GM10847 (cell line): ENCODE data around the gene SLC26A9.

ENCODE experiments used
- POLR2A ChIP-seq: IDR thresholded peaks from 2 replicates; pipeline ENCODE4 v1.6.1; 2011; ENCODE audit not compliant: insufficient read length; ENCODE audit errors: extremely low read depth

SLC26A9 gene

GRCh38 chr1:205962821-205963221, 19.6 kb upstream of the SLC26A9 start:
- TF ChIP-seq POLR2A, result no peak

GRCh38 chr1:205961991-205962820, 18.9 kb upstream of the SLC26A9 start:
- TF ChIP-seq POLR2A, result no peak

- no peak for TF ChIP-seq POLR2A
Observed at GRCh38 chr1:205961405-205961804, 18.1 kb upstream of the SLC26A9 start.

GRCh38 chr1:205959789-205960188, 16.5 kb upstream of the SLC26A9 start:
- TF ChIP-seq POLR2A, result no peak

- TF ChIP-seq POLR2A, result no peak
Observed at GRCh38 chr1:205955499-205955898, 12.2 kb upstream of the SLC26A9 start.

GRCh38 chr1:205954819-205955404, 11.7 kb upstream of the SLC26A9 start:
- TF ChIP-seq POLR2A, result no peak

- no peak for TF ChIP-seq POLR2A
Observed at GRCh38 chr1:205951746-205952145, 8.5 kb upstream of the SLC26A9 start.

- TF ChIP-seq POLR2A, result no peak
Observed at GRCh38 chr1:205950826-205951549, 7.7 kb upstream of the SLC26A9 start.

GRCh38 chr1:205950280-205950679, 7.0 kb upstream of the SLC26A9 start:
- TF ChIP-seq POLR2A, result no peak

GRCh38 chr1:205949753-205950152, 6.5 kb upstream of the SLC26A9 start:
- no peak for TF ChIP-seq POLR2A

- no peak for TF ChIP-seq POLR2A
Observed at GRCh38 chr1:205948886-205949285, 5.6 kb upstream of the SLC26A9 start.

- no peak for TF ChIP-seq POLR2A
Observed at GRCh38 chr1:205948039-205948438, 4.8 kb upstream of the SLC26A9 start.

- no peak for TF ChIP-seq POLR2A
Observed at GRCh38 chr1:205947024-205947423, 3.8 kb upstream of the SLC26A9 start.

GRCh38 chr1:205945069-205945468, 1.8 kb upstream of the SLC26A9 start:
- TF ChIP-seq POLR2A, result no peak

GRCh38 chr1:205944525-205944924, 1.3 kb upstream of the SLC26A9 start:
- TF ChIP-seq POLR2A, result no peak

- TF ChIP-seq POLR2A, result no peak
Observed at GRCh38 chr1:205942631-205943159, 561 bp downstream of the SLC26A9 start.
